ENCODE results near the gene AKIRIN2.

- TF ChIP-seq BRCA1 (CRISPR knock-in tag; IDR thresholded peaks at IDR 0.05) (no peak), ZNF619 (CRISPR knock-in tag; IDR thresholded peaks at IDR 0.05) (no peak), KAT7 (CRISPR knock-in tag; IDR thresholded peaks at IDR 0.05; ENCODE audit: borderline replicate concordance) (no peak), ZNF274 (CRISPR knock-in tag; IDR thresholded peaks at IDR 0.05) (no peak)
Measured at GRCh38 chr6:87639373-87639772, 62.7 kb downstream of the AKIRIN2 start.
